Uterus (tissue), 2 donors: ENCODE data around the gene SPSB2.

ENCODE experiments used
- CTCF ChIP-seq, 4 experiments: fragments of 200-600 bp in 2 of 4; fragments of 450-650 bp in 2 of 4; sonication (generic) in 2 of 4; IDR thresholded peaks; one replicate each; pipeline ENCODE4 v1.5.1; 2016 to 2019; ENCODE audit warnings: antibody characterized with exemption in 4 of 4, mild to moderate bottlenecking in 2 of 4, moderate library complexity in 1 of 4
- POLR2A ChIP-seq, 2 donors: fragments of 450-650 bp; IDR thresholded peaks; one replicate each; pipeline ENCODE4 v1.6.1; 2016; ENCODE audit warnings: antibody characterized with exemption in 2 of 2, mild to moderate bottlenecking in 1 of 2, moderate library complexity in 1 of 2

GRCh38 chr12:6838854-6839253, 34.2 kb downstream of the SPSB2 start:
- no peak for TF ChIP-seq CTCF (IDR thresholded peaks at IDR 0.05)
- no peak for TF ChIP-seq POLR2A (IDR thresholded peaks at IDR 0.05)
